Measurements from ENCODE around the gene COL11A2. TPM values are rescaled to one million over a fixed set of nuclear protein-coding genes. Genes with fewer than 3 reads are reported as not detected.

Gene COL11A2
- total and polyA plus RNA-seq, 2 experiments from 2014 or later: 59.6 to 94.6 TPM

GRCh38 chr6:33171016-33171879, 21.0 kb downstream of the COL11A2 start:
- Histone ChIP-seq H3K4me1 (ENCODE audit: low read depth) (no peaks in the 10 kb centered on the region), H3K36me3 (peaks cover 4% of the 10 kb centered on the region), H3K27ac (no peak overlapping the region), H3K27me3 (no peaks in the 10 kb centered on the region), H3K9me3 (ENCODE audit: low read depth) (no peaks in the 10 kb centered on the region), H3K4me3 (no peak overlapping the region)
- TF ChIP-seq CTCF (IDR thresholded peaks at IDR 0.05; ENCODE audit: low read depth, low read length): no peak
- DNase-seq (ENCODE audit: low read depth in 1 of 2, low spot score in 1 of 2): no peak

GRCh38 chr6:33170176-33171015, 21.9 kb downstream of the COL11A2 start:
- H3K4me3 ChIP-seq: no peak overlapping the region
- peaks cover 4% of the 10 kb centered on the region for H3K36me3 ChIP-seq
- H3K9me3 ChIP-seq (ENCODE audit: low read depth): no peaks in the 10 kb centered on the region
- TF ChIP-seq CTCF (IDR thresholded peaks at IDR 0.05; ENCODE audit: low read depth, low read length): no peak
- no peaks in the 10 kb centered on the region for H3K27me3 ChIP-seq
- H3K4me1 ChIP-seq (ENCODE audit: low read depth): no peaks in the 10 kb centered on the region
- DNase-seq (ENCODE audit: low read depth in 1 of 2, low spot score in 1 of 2): no peak
- no peak overlapping the region for H3K27ac ChIP-seq

GRCh38 chr6:33169291-33170175, 22.7 kb downstream of the COL11A2 start:
- no peak for DNase-seq (ENCODE audit: low read depth in 1 of 2, low spot score in 1 of 2)
- no peak for TF ChIP-seq CTCF (IDR thresholded peaks at IDR 0.05; ENCODE audit: low read depth, low read length)

GRCh38 chr6:33168639-33169038, 23.6 kb downstream of the COL11A2 start:
- no peaks in the 10 kb centered on the region for H3K4me1 ChIP-seq (ENCODE audit: low read depth)
- H3K36me3 ChIP-seq: peaks cover 4% of the 10 kb centered on the region
- no peaks in the 10 kb centered on the region for H3K9me3 ChIP-seq (ENCODE audit: low read depth)
- no peak for DNase-seq (ENCODE audit: low read depth in 1 of 2, low spot score in 1 of 2)
- no peak for TF ChIP-seq CTCF (IDR thresholded peaks at IDR 0.05; ENCODE audit: low read depth, low read length)
- H3K27me3 ChIP-seq: no peaks in the 10 kb centered on the region
- H3K27ac ChIP-seq: no peak overlapping the region
- H3K4me3 ChIP-seq: no peak overlapping the region

More at GRCh38 chr6:33169291-33170175, 22.7 kb downstream of the COL11A2 start:
- Histone ChIP-seq H3K9me3 (ENCODE audit: low read depth) (no peaks in the 10 kb centered on the region), H3K4me1 (ENCODE audit: low read depth) (no peaks in the 10 kb centered on the region), H3K27me3 (no peaks in the 10 kb centered on the region), H3K27ac (no peak overlapping the region), H3K36me3 (peaks cover 4% of the 10 kb centered on the region), H3K4me3 (no peak overlapping the region)

- no peaks in the 10 kb centered on the region for H3K4me1 ChIP-seq (ENCODE audit: low read depth)
- no peak overlapping the region for H3K4me3 ChIP-seq
- peaks cover 4% of the 10 kb centered on the region for H3K36me3 ChIP-seq
- no peak for TF ChIP-seq CTCF (IDR thresholded peaks at IDR 0.05; ENCODE audit: low read depth, low read length)
- no peak overlapping the region for H3K27ac ChIP-seq
- H3K27me3 ChIP-seq: no peaks in the 10 kb centered on the region
- DNase-seq (ENCODE audit: low read depth in 1 of 2, low spot score in 1 of 2): no peak
- no peaks in the 10 kb centered on the region for H3K9me3 ChIP-seq (ENCODE audit: low read depth)
Measured at GRCh38 chr6:33168284-33168601, 24.0 kb downstream of the COL11A2 start.

Measured in cardiac muscle cell (in vitro differentiated cells and primary cell).